NCI-H146 treated with DMSO at 0.1 percent for 48 hours (cell line): ENCODE results near the gene TNFRSF8.

Source experiments
- DNase-seq: peaks from one replicate; lab custom pipeline; 2025; ENCODE audit not compliant: unreplicated experiment; lab: John Stamatoyannopoulos, UW

TNFRSF8 gene

GRCh38 chr1:12113433-12114339 lies 50.6 kb downstream of the TNFRSF8 start:
- DNase-seq, result no peak

GRCh38 chr1:12114340-12114683 lies 51.2 kb downstream of the TNFRSF8 start:
- DNase-seq, result no peak

- DNase-seq, result no peak
These were observed 51.8 kb downstream of the TNFRSF8 start for GRCh38 chr1:12114916-12115315.

GRCh38 chr1:12121212-12122003 lies 58.3 kb downstream of the TNFRSF8 start:
- DNase-seq, result no peak

GRCh38 chr1:12123172-12123571 lies 60.1 kb downstream of the TNFRSF8 start:
- no peak for DNase-seq

GRCh38 chr1:12124693-12125421 lies 61.8 kb downstream of the TNFRSF8 start:
- DNase-seq, result no peak

GRCh38 chr1:12125422-12126355 lies 62.6 kb downstream of the TNFRSF8 start:
- no peak for DNase-seq

- DNase-seq, result no peak
These were observed 63.7 kb downstream of the TNFRSF8 start for GRCh38 chr1:12126781-12127180.

GRCh38 chr1:12127206-12127810 lies 64.2 kb downstream of the TNFRSF8 start:
- DNase-seq, result no peak

GRCh38 chr1:12128120-12128519 lies 65.0 kb downstream of the TNFRSF8 start:
- no peak for DNase-seq

- DNase-seq, result no peak
These were observed 66.5 kb downstream of the TNFRSF8 start for GRCh38 chr1:12129624-12130023.

GRCh38 chr1:12130466-12131130 lies 67.5 kb downstream of the TNFRSF8 start:
- DNase-seq, result no peak

GRCh38 chr1:12132078-12132477 lies 69.0 kb downstream of the TNFRSF8 start:
- no peak for DNase-seq

GRCh38 chr1:12134716-12135115 lies 71.6 kb downstream of the TNFRSF8 start:
- DNase-seq, result no peak

GRCh38 chr1:12135612-12136011 lies 72.5 kb downstream of the TNFRSF8 start:
- no peak for DNase-seq

- no peak for DNase-seq
These were observed 74.0 kb downstream of the TNFRSF8 start for GRCh38 chr1:12136916-12137610.

- no peak for DNase-seq
These were observed 75.4 kb downstream of the TNFRSF8 start for GRCh38 chr1:12138196-12139168.

- DNase-seq, result no peak
These were observed 76.9 kb downstream of the TNFRSF8 start for GRCh38 chr1:12140016-12140415.
